CD4-positive, alpha-beta T cell treated with Interleukin-6 for 4 hours (primary cell): ENCODE data around the gene GRIK2.

Experiments
- DNase-seq: peaks from one replicate; pipeline ENCODE4 v3.0.0-alpha.2; 2020; ENCODE audit warnings: mixed read lengths

Gene GRIK2

DNA sequence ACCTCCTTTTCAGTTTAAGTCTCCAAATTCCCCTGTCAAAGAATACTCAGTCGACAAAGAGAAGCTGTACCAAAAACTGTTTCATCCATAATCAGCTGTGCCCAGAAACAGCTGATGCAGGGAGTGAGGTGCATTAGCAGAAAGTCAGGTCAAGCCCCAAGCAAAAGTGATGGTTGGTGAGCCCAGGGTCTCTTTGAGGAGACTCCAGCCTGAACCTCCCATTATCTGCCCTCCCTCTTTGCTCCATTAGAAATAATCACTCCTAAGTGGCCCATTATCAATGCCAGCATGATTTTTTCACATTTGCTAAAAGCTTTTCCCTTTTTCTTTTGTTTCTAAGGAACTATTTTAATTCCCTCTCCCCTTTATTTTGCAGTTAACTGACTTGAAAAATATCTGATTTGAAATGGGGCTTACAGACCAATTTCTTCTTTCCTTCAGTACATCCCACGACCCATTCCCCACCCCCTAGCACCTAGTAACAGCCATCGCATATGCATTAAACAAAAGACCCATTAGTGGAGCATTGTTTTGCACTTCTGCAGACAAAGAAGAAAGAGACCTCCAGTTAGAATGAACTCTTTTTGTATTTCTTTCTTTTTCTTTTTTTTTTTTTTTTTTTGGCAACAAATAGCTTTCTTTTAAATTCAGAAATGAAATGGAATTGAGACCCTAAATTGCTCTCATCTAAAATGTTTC is 257.0 kb downstream of the GRIK2 start:
- no peak for DNase-seq

GRCh38 chr6:101652079-101652478 is 258.6 kb downstream of the GRIK2 start:
- no peak for DNase-seq

DNA sequence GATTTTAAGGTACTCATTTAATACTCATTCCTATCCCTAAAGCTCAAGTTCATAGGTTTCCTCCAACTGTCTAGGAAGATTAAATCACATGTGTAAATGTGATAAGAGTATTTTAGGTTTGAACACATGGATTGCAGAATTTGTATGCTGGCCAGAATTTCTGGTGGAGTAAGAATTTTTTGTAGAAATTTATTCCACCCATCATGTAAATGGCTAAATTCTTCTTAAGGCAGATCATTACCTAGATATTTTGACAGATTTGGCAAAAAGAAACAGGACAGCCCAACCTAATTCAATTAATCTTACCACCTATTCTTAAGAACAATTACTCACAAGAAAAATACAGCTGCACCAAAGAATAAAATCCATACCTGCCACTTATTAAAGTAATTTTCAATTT is 261.6 kb downstream of the GRIK2 start:
- DNase-seq: no peak

GRCh38 chr6:101662111-101662897 is 268.8 kb downstream of the GRIK2 start:
- DNase-seq: no peak

GRCh38 chr6:101663100-101663499 is 269.6 kb downstream of the GRIK2 start:
- no peak for DNase-seq

- DNase-seq: no peak
These were observed 272.7 kb downstream of the GRIK2 start for GRCh38 chr6:101666256-101666655.

GRCh38 chr6:101668496-101669030 is 275.1 kb downstream of the GRIK2 start:
- DNase-seq: no peak

- DNase-seq: no peak
These were observed 282.7 kb downstream of the GRIK2 start for GRCh38 chr6:101676187-101676586.

DNA sequence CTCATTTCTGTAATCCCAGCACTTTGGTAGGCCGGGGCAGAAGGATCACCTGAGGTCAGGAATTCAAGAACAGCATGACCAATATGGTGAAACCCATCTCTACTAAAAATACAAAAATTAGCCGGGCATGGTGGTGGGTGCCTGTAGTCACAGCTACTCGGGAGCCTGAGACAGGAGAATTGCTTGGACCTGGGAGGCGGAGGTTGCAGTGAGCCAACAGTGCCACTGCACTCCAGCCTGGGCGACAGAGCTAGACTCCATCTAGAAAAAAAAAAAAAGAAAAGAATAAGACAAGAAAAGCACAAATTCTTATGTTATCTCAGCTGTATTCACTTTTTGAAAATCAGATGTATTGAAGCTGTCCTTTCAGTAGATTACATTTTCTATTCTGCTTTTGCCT is 289.4 kb downstream of the GRIK2 start:
- no peak for DNase-seq

GRCh38 chr6:101683884-101684283 is 290.4 kb downstream of the GRIK2 start:
- DNase-seq: no peak

DNA sequence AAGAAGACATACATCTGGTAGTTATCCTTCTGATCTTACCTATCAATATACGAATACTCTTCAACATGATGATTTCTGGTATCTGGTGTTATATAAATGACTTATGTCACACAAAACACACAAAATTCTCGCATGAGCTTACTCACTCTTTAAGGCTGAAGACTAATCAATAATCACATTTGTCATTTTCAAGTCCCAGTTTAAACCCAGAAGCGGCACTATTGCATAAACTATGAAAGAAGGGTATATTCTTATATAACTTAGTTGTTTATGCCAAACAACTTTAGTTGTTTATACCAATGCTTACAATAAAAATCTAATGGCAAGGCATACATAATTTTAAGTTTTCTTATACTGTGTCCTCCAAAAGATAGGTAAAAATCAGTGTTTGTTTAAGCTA is 293.1 kb downstream of the GRIK2 start:
- no peak for DNase-seq

DNA sequence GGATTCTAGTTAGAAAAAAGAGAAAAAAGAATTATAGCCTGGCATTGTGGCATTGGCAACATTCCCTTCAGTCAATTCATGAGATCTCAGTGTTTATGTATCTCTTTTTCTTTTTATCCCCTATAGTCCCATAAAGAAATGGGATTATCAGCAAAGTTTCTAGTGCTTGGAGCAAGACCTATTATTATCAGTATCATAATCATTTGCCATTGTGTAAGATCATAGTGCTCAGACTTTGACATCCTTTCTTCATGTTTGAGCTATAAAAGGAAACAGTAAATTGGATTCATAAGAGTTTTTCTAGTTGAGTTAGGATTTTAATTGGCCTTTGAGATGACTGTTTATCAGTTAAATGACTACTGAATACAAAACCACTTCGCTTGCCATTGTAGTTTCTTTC is 295.6 kb downstream of the GRIK2 start:
- DNase-seq: no peak

GRCh38 chr6:101689695-101690094 is 296.2 kb downstream of the GRIK2 start:
- no peak for DNase-seq

- no peak for DNase-seq
These were observed 307.1 kb downstream of the GRIK2 start for GRCh38 chr6:101700655-101701054.

DNA sequence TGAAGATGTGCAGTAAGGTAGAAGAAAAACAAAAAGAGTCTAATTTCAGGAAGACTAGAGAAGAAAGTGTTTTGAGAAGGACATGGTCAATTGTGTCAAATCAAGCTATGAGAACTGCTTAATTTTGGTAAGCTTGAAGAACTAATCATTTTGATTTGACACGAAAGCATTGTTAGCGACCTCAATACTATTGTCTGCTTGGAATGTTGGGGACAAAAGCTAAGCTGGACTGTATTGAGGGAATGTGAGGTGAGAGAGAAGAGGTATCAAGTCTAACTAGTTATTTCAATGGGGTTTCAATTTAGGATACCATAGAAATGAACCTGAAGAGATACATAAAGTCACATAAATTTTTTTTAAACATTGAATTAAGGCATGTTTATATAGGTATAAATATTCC is 309.8 kb downstream of the GRIK2 start:
- no peak for DNase-seq

DNA sequence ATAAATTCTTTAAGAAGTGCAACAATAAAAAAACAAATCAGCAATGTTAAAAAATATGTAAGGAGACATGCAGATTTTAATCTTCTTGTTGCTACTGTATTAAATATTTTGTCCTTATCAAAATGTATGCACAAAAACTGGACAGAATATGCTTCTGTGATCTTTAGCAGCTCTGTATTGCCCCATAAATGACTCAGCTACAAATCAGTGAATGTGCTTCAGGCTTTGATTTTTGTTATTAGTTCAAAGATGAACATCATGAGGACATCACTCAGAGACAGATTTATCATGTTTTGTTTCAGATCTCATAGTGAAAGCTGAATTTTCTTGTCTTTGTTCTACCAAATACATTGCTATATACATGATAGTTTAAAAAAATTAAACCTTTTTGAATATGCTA is 312.4 kb downstream of the GRIK2 start:
- no peak for DNase-seq

DNA sequence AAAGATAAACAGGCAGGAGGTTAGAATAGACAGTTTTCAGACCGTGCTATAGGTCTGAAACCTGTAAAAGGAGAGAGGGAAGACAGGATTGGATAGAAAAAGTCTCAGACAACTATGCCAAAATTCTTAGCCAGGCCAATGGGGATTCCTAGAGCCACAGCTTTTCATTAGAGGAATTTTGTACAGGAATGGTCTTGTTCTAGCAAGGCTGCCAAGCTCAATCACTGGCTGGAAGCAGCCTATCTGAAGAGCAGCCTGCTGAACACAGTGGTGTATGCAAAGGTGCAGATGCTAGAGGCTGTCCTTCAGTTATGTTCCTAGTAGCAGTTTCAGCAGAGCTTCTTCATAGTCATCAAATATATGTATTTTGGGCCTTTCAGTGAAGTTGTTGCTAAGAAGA is 313.1 kb downstream of the GRIK2 start:
- no peak for DNase-seq

DNA sequence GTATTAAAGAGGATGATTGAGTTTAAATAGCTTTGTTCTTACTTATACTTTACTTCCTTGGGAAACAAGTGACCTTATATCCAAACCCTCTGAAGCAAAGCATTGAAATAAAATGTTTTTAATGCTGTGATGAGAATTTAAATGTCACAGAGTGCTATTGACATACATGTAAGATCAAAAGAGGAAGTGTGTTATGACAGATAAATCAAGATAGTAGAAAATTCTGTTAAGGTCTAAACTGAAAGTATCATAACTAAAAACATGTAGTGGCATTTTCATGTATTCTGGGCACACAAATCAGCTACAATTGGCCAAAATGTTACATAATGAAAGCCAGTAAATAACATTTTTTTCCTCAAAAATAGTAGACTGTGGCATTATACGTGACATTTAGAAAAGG is 318.0 kb downstream of the GRIK2 start:
- no peak for DNase-seq

- DNase-seq: no peak
These were observed 322.9 kb downstream of the GRIK2 start for GRCh38 chr6:101716387-101716786.

DNA sequence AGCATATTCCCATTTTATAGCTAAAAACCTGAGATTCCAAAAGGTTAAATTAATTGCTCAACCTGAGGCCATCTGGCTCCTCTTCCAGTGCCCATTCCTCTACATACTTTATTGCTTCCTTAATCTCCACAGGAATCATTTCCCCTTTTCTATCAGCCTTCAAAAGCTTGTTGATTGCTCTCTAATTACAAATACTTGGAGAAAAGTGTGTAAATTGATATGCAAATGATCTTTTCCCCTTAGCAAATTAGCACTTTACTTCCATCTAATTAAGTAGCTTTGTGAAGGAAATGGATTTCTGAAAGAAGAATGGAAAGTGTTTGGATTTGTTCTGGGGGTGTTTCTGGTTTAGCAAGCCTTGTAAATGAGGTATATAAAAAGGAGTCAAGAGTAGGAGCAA is 323.3 kb downstream of the GRIK2 start:
- DNase-seq: no peak

DNA sequence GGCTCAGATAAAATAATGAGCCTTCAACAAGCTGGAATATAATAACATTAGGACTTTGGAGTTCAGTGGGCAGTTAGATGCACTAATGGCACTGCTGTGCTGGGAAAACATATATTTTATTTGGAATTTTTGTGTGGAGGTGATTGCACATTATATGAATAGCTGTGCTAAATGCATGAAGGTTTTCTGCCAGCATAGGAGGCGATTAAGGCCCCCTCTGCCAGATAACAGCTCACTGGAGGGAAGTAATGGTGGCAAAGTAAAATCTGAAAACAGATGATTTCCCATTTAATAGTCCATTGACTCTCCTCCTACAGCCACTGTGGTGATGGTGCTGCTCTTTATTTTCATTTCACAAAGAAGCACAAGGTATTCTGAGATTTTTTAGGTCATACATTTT is 326.0 kb downstream of the GRIK2 start:
- DNase-seq: no peak

- DNase-seq: no peak
These were observed 329.0 kb downstream of the GRIK2 start for GRCh38 chr6:101722471-101722870.

DNA sequence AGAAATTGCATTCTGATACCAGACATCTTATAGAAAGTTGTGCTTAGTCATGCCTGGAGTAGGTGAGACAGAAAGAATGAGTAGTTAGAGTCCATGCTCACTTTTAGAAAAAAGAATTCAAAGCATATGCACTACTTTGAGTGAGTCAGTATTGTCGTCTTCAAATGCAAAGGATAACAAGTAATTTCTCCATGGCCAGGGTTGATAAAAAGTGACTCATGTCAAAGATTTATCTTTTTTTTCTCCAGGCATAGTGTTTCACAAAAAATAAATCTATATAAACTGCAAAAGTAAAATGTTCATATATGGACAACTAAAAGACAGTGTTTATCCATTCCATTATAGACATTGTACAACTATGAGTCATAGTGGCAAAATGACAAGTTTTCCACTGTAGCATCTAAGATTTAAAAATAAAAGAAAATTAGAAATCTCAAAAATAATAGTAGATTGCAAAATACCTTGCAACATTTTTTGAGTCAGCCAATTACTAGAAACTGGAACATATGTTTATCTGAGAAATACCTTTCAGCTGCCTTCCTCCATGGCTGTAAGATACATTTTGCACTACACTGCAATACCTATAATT is 329.6 kb downstream of the GRIK2 start:
- no peak for DNase-seq

GRCh38 chr6:101728388-101728787 is 334.9 kb downstream of the GRIK2 start:
- DNase-seq: no peak
